ENCODE data around the gene AHNAK2.

The AHNAK2 gene

GRCh38 chr14:105006831-105007592 lies 28.8 kb upstream of the AHNAK2 start:
- DNase-seq (ENCODE audit: low read depth in 1 of 2, low spot score in 1 of 2) = no peak
- in situ Hi-C loops (cut with HindIII; ENCODE audit: low pct_unique_long_range_greater_than_20kb, low sequenced_read_pairs) = no loop called here
- no peak for TF ChIP-seq JUND (IDR thresholded peaks at IDR 0.05; ENCODE audit: low read depth)

GRCh38 chr14:105005929-105006830 lies 28.0 kb upstream of the AHNAK2 start:
- in situ Hi-C loops (cut with HindIII; ENCODE audit: low pct_unique_long_range_greater_than_20kb, low sequenced_read_pairs) = no loop called here
- no peak for TF ChIP-seq JUND (IDR thresholded peaks at IDR 0.05; ENCODE audit: low read depth)
- no peak for DNase-seq (ENCODE audit: low read depth in 1 of 2, low spot score in 1 of 2)

GRCh38 chr14:105005329-105005928 lies 27.3 kb upstream of the AHNAK2 start:
- TF ChIP-seq JUND (IDR thresholded peaks at IDR 0.05; ENCODE audit: low read depth) = no peak
- DNase-seq (ENCODE audit: low read depth in 1 of 2, low spot score in 1 of 2) = no peak
- in situ Hi-C loops (cut with HindIII; ENCODE audit: low pct_unique_long_range_greater_than_20kb, low sequenced_read_pairs) = no loop called here

- in situ Hi-C loops (cut with HindIII; ENCODE audit: low pct_unique_long_range_greater_than_20kb, low sequenced_read_pairs) = no loop called here
- DNase-seq (ENCODE audit: low read depth in 1 of 2, low spot score in 1 of 2) = no peak
- TF ChIP-seq JUND (IDR thresholded peaks at IDR 0.05; ENCODE audit: low read depth) = no peak
These were observed 21.2 kb upstream of the AHNAK2 start for GRCh38 chr14:104999361-104999760.

GRCh38 chr14:104998801-104999200 lies 20.6 kb upstream of the AHNAK2 start:
- in situ Hi-C loops (cut with HindIII; ENCODE audit: low pct_unique_long_range_greater_than_20kb, low sequenced_read_pairs) = no loop called here
- no peak for TF ChIP-seq JUND (IDR thresholded peaks at IDR 0.05; ENCODE audit: low read depth)
- no peak for DNase-seq (ENCODE audit: low read depth in 1 of 2, low spot score in 1 of 2)

GRCh38 chr14:104996483-104996882 lies 18.3 kb upstream of the AHNAK2 start:
- no peak for TF ChIP-seq JUND (IDR thresholded peaks at IDR 0.05; ENCODE audit: low read depth)
- in situ Hi-C loops (cut with HindIII; ENCODE audit: low pct_unique_long_range_greater_than_20kb, low sequenced_read_pairs) = no loop called here
- no peak for DNase-seq (ENCODE audit: low read depth in 1 of 2, low spot score in 1 of 2)

GRCh38 chr14:104996032-104996431 lies 17.9 kb upstream of the AHNAK2 start:
- DNase-seq (ENCODE audit: low read depth in 1 of 2, low spot score in 1 of 2) = no peak
- in situ Hi-C loops (cut with HindIII; ENCODE audit: low pct_unique_long_range_greater_than_20kb, low sequenced_read_pairs) = no loop called here
- TF ChIP-seq JUND (IDR thresholded peaks at IDR 0.05; ENCODE audit: low read depth) = no peak

- in situ Hi-C loops (cut with HindIII; ENCODE audit: low pct_unique_long_range_greater_than_20kb, low sequenced_read_pairs) = no loop called here
- no peak for DNase-seq (ENCODE audit: low read depth in 1 of 2, low spot score in 1 of 2)
- TF ChIP-seq JUND (IDR thresholded peaks at IDR 0.05; ENCODE audit: low read depth) = no peak
These were observed 16.8 kb upstream of the AHNAK2 start for GRCh38 chr14:104994978-104995377.

GRCh38 chr14:104993808-104994591 lies 15.8 kb upstream of the AHNAK2 start:
- in situ Hi-C loops (cut with HindIII; ENCODE audit: low pct_unique_long_range_greater_than_20kb, low sequenced_read_pairs) = no loop called here
- no peak for DNase-seq (ENCODE audit: low read depth in 1 of 2, low spot score in 1 of 2)
- TF ChIP-seq JUND (IDR thresholded peaks at IDR 0.05; ENCODE audit: low read depth) = no peak

- no peak for DNase-seq (ENCODE audit: low read depth in 1 of 2, low spot score in 1 of 2)
- TF ChIP-seq JUND (IDR thresholded peaks at IDR 0.05; ENCODE audit: low read depth) = no peak
- in situ Hi-C loops (cut with HindIII; ENCODE audit: low pct_unique_long_range_greater_than_20kb, low sequenced_read_pairs) = no loop called here
These were observed 15.1 kb upstream of the AHNAK2 start for GRCh38 chr14:104993306-104993705.

GRCh38 chr14:104992501-104992900 lies 14.3 kb upstream of the AHNAK2 start:
- no peak for TF ChIP-seq JUND (IDR thresholded peaks at IDR 0.05; ENCODE audit: low read depth)
- no peak for DNase-seq (ENCODE audit: low read depth in 1 of 2, low spot score in 1 of 2)
- in situ Hi-C loops (cut with HindIII; ENCODE audit: low pct_unique_long_range_greater_than_20kb, low sequenced_read_pairs) = no loop called here

- no peak for TF ChIP-seq JUND (IDR thresholded peaks at IDR 0.05; ENCODE audit: low read depth)
- DNase-seq (ENCODE audit: low read depth in 1 of 2, low spot score in 1 of 2) = no peak
- in situ Hi-C loops (cut with HindIII; ENCODE audit: low pct_unique_long_range_greater_than_20kb, low sequenced_read_pairs) = no loop called here
These were observed 13.7 kb upstream of the AHNAK2 start for GRCh38 chr14:104991896-104992230.

Data from T47D (cell line).